H1 (cell line): Measurements from ENCODE around the gene ARMC3. TPM values are rescaled to one million over a fixed set of nuclear protein-coding genes. Genes with fewer than 3 reads are reported as not detected.

Experiments used
- CTCF ChIA-PET: fragments of 300-600 bp; sonication (Branson Sonifier 250); formaldehyde crosslinking; loops from one replicate; lab custom pipeline; 2021; ENCODE audit not compliant: partially characterized antibody; lab: Charles Lee
- POLR2A ChIA-PET: fragments of 300-600 bp; sonication (Branson Sonifier 250); formaldehyde crosslinking; loops from one replicate; lab custom pipeline; 2021; ENCODE audit warnings: inconsistent platforms; ENCODE audit not compliant: partially characterized antibody; lab: Charles Lee
- DNase-seq, 2 experiments: peaks; one replicate each; pipeline versions ENCODE4 v3.0.0 to v3.0.0-alpha.2; 2010 to 2022; ENCODE audit warnings: low spot score in 2 of 2, low read depth in 1 of 2, mixed read lengths in 1 of 2
- FAIRE-seq: peaks from 2 replicates; lab custom pipeline; 2011; peaks lifted over from hg19 to GRCh38; lab: Jason Lieb, UNC
- H2AFZ ChIP-seq: 2 replicates; pipeline ENCODE4 v1.8.1; 2012; ENCODE audit warnings: low read length, inconsistent platforms
- H2AK5ac ChIP-seq: 2 replicates; pipeline ENCODE4 v1.6.1; 2013; ENCODE audit warnings: low read depth, low read length
- H2BK120ac ChIP-seq: replicated peaks from 2 replicates; pipeline ENCODE3; 2013; ENCODE audit warnings: low read depth, low read length, inconsistent platforms
- H2BK12ac ChIP-seq: 2 replicates; pipeline ENCODE4 v1.6.1; 2013; ENCODE audit warnings: low read depth, low read length
- H2BK15ac ChIP-seq: 2 replicates; pipeline ENCODE4 v1.6.1; 2013; ENCODE audit warnings: low read length
- H2BK20ac ChIP-seq: 2 replicates; pipeline ENCODE4 v1.6.1; 2013; ENCODE audit warnings: low read length
- H2BK5ac ChIP-seq: 2 replicates; pipeline ENCODE4 v1.6.1; 2013; ENCODE audit warnings: low read depth, low read length
- H3K14ac ChIP-seq: 2 replicates; pipeline ENCODE4 v1.6.1; 2013; ENCODE audit warnings: inconsistent platforms; ENCODE audit not compliant: insufficient read length
- H3K18ac ChIP-seq: 2 replicates; pipeline ENCODE4 v1.6.1; 2013; ENCODE audit warnings: low read length; ENCODE audit errors: extremely low read depth
- H3K23ac ChIP-seq: 2 replicates; pipeline ENCODE4 v1.6.1; 2013; ENCODE audit warnings: inconsistent platforms; ENCODE audit not compliant: insufficient read length
- H3K23me2 ChIP-seq: 2 replicates; pipeline ENCODE4 v1.6.1; 2013; ENCODE audit warnings: low read depth, low read length
- H3K27ac ChIP-seq: 2 replicates; pipeline ENCODE4 v1.6.1; 2011; ENCODE audit warnings: low read depth, low read length, inconsistent platforms
- H3K27me3 ChIP-seq, 4 experiments: replicated peaks in 1 of 4; 1 replicate in 1 of 4; 2 replicates in 3 of 4; pipeline versions ENCODE4 v1.6.1 to v1.8.1; 2011 to 2013; ENCODE audit warnings: low read length in 3 of 4, mild to moderate bottlenecking in 3 of 4, inconsistent platforms in 2 of 4, mixed read lengths in 2 of 4, moderate library complexity in 1 of 4; ENCODE audit not compliant: control insufficient read depth in 3 of 4, insufficient read depth in 3 of 4; ENCODE audit errors: extremely low read depth in 1 of 4
- H3K36me3 ChIP-seq, 4 experiments: 2 replicates each; pipeline versions ENCODE4 v1.6.1 to v1.8.1; 2011 to 2013; ENCODE audit warnings: mild to moderate bottlenecking in 4 of 4, low read length in 3 of 4, moderate library complexity in 2 of 4, control low read depth in 1 of 4, inconsistent platforms in 1 of 4; ENCODE audit not compliant: insufficient read depth in 4 of 4, control insufficient read depth in 2 of 4
- H3K4ac ChIP-seq: replicated peaks from 2 replicates; pipeline ENCODE3; 2013; ENCODE audit warnings: low read length, low read depth, mixed read lengths, inconsistent platforms; ENCODE audit not compliant: insufficient read length
- H3K4me1 ChIP-seq, 4 experiments: replicated peaks in 1 of 4; 1 replicate in 1 of 4; 2 replicates in 3 of 4; pipeline versions ENCODE4 v1.6.1 to v1.8.1; 2011 to 2013; ENCODE audit warnings: low read length in 3 of 4, inconsistent platforms in 2 of 4, mixed read lengths in 1 of 4; ENCODE audit not compliant: insufficient read depth in 4 of 4, control insufficient read depth in 3 of 4
- H3K4me2 ChIP-seq, 2 experiments: 2 replicates each; pipeline versions ENCODE4 v1.6.1 to v1.8.1; 2011 to 2013; ENCODE audit warnings: low read depth in 2 of 2, low read length in 2 of 2, control low read depth in 1 of 2, inconsistent platforms in 1 of 2, mild to moderate bottlenecking in 1 of 2; ENCODE audit not compliant: insufficient read depth in 1 of 2
- H3K4me3 ChIP-seq, 4 experiments: fragments of 200-600, 300-600 bp in 1 of 4; sonication (generic), shearing (Covaris generic), sonication (Bioruptor Twin) in 1 of 4; 2 replicates each; pipeline versions ENCODE4 v1.5.1 to v1.8.1; 2011 to 2016; ENCODE audit warnings: low read length in 4 of 4, low read depth in 3 of 4, control low read depth in 2 of 4, inconsistent platforms in 2 of 4, mild to moderate bottlenecking in 2 of 4, mixed read lengths in 1 of 4, moderate library complexity in 1 of 4; ENCODE audit not compliant: insufficient read depth in 2 of 4; ENCODE audit errors: extremely low read depth in 1 of 4
- H3K56ac ChIP-seq: replicated peaks from 2 replicates; pipeline ENCODE3; 2013; ENCODE audit warnings: low read depth, mild to moderate bottlenecking, mixed read lengths, low read length, inconsistent platforms; ENCODE audit not compliant: insufficient read length
- H3K79me1 ChIP-seq: 2 replicates; pipeline ENCODE4 v1.6.1; 2013; ENCODE audit warnings: low read depth, low read length, control low read depth
- H3K79me2 ChIP-seq, 2 experiments: 2 replicates each; pipeline versions ENCODE4 v1.6.1 to v1.8.1; 2012 to 2013; ENCODE audit warnings: low read length in 2 of 2, mild to moderate bottlenecking in 2 of 2, inconsistent platforms in 1 of 2; ENCODE audit not compliant: insufficient read depth in 2 of 2, control insufficient read depth in 1 of 2
- H3K9ac ChIP-seq, 4 experiments: replicated peaks in 1 of 4; 1 replicate in 1 of 4; 2 replicates in 3 of 4; pipeline versions ENCODE4 v1.6.1 to v1.8.1; 2011 to 2013; ENCODE audit warnings: low read depth in 3 of 4, low read length in 3 of 4, control low read depth in 2 of 4, mild to moderate bottlenecking in 2 of 4, moderate library complexity in 2 of 4, inconsistent platforms in 1 of 4; ENCODE audit errors: extremely low read depth in 1 of 4
- H3K9me3 ChIP-seq, 2 experiments: 2 replicates each; pipeline versions ENCODE4 v1.6.1 to v1.8.1; 2012 to 2013; ENCODE audit warnings: mild to moderate bottlenecking in 2 of 2, moderate library complexity in 2 of 2, control low read depth in 1 of 2, inconsistent platforms in 1 of 2, low read depth in 1 of 2, low read length in 1 of 2, mixed read lengths in 1 of 2; ENCODE audit not compliant: insufficient read depth in 2 of 2
- H4K20me1 ChIP-seq, 2 experiments: replicated peaks in 1 of 2; 2 replicates each; pipeline versions ENCODE3 to v1.8.1; 2011 to 2013; ENCODE audit warnings: inconsistent platforms in 2 of 2, low read length in 2 of 2, mild to moderate bottlenecking in 1 of 2; ENCODE audit not compliant: insufficient read depth in 2 of 2, control insufficient read depth in 1 of 2
- H4K5ac ChIP-seq: 2 replicates; pipeline ENCODE4 v1.6.1; 2013; ENCODE audit warnings: low read length, low read depth, mixed read lengths, inconsistent platforms; ENCODE audit not compliant: insufficient read length
- H4K8ac ChIP-seq: 2 replicates; pipeline ENCODE4 v1.8.0; 2013; ENCODE audit warnings: mild to moderate bottlenecking, moderate library complexity, low read length, inconsistent platforms; ENCODE audit not compliant: insufficient read depth; ENCODE audit errors: extremely low read depth
- H4K91ac ChIP-seq: replicated peaks from 2 replicates; pipeline ENCODE3; 2013; ENCODE audit warnings: low read length, mixed read lengths, inconsistent platforms; ENCODE audit not compliant: insufficient read length
- CEBPB ChIP-seq: IDR thresholded peaks from 2 replicates; pipeline ENCODE4 v1.6.1; 2012; ENCODE audit warnings: low read depth, low read length
- GABPA ChIP-seq: IDR thresholded peaks from 2 replicates; pipeline ENCODE4 v1.6.1; 2011; ENCODE audit warnings: mild to moderate bottlenecking, low read length, moderate library complexity, borderline replicate concordance; ENCODE audit not compliant: insufficient read depth
- HDAC2 ChIP-seq, 2 experiments: fragments of 300-600 bp in 1 of 2; sonication (generic) in 1 of 2; IDR thresholded peaks; 2 replicates each; pipeline ENCODE4 v1.6.1; 2011 to 2012; ENCODE audit warnings: low read depth in 2 of 2, low read length in 2 of 2, mild to moderate bottlenecking in 2 of 2, moderate library complexity in 2 of 2, borderline replicate concordance in 1 of 2, inconsistent platforms in 1 of 2
- KDM4A ChIP-seq: IDR thresholded peaks from one replicate; pipeline ENCODE4 v1.7.1; 2012; ENCODE audit warnings: low read depth, mild to moderate bottlenecking, moderate library complexity, low read length, inconsistent platforms; ENCODE audit not compliant: severe bottlenecking
- KDM5A ChIP-seq: fragments of 200-600 bp; IDR thresholded peaks from 2 replicates; pipeline ENCODE4 v1.7.1; 2012; ENCODE audit warnings: mild to moderate bottlenecking, low read length, inconsistent platforms, mixed read lengths
- MAFK ChIP-seq: IDR thresholded peaks from 2 replicates; pipeline ENCODE4 v1.6.1; 2012; ENCODE audit warnings: low read depth, mild to moderate bottlenecking, improper control_type of control experiment, low read length
- POLR2A ChIP-seq, 2 experiments: IDR thresholded peaks; 1 replicate in 1 of 2; 2 replicates in 1 of 2; pipeline ENCODE4 v1.6.1; 2011; ENCODE audit warnings: low read depth in 2 of 2, low read length in 2 of 2, mild to moderate bottlenecking in 2 of 2; ENCODE audit errors: control extremely low read depth in 1 of 2
- SAP30 ChIP-seq: fragments of 300-600 bp; sonication (generic); IDR thresholded peaks from 2 replicates; pipeline ENCODE4 v1.7.1; 2012; ENCODE audit warnings: low read length, moderate library complexity, mild to moderate bottlenecking, inconsistent platforms; ENCODE audit not compliant: insufficient read depth, insufficient replicate concordance
- SIRT6 ChIP-seq: IDR thresholded peaks from one replicate; pipeline ENCODE4 v1.7.1; 2012; ENCODE audit warnings: low read length, inconsistent platforms
- SIX5 ChIP-seq: IDR thresholded peaks from 2 replicates; pipeline ENCODE4 v1.6.1; 2011; ENCODE audit warnings: mild to moderate bottlenecking, low read depth, low read length
- SUZ12 ChIP-seq: fragments of 200-600 bp; sonication (generic); IDR thresholded peaks from 2 replicates; pipeline ENCODE4 v1.6.1; 2012; ENCODE audit warnings: mild to moderate bottlenecking, inconsistent platforms, low read length, moderate library complexity, mixed read lengths
- TAF7 ChIP-seq: optimal IDR thresholded peaks from 2 replicates; pipeline ENCODE3; 2011; ENCODE audit warnings: low read depth, mild to moderate bottlenecking, inconsistent platforms, low read length, moderate library complexity, borderline replicate concordance
- TCF12 ChIP-seq: IDR thresholded peaks from 2 replicates; pipeline ENCODE4 v1.6.1; 2011; ENCODE audit warnings: low read depth, mild to moderate bottlenecking, low read length
- YY1 ChIP-seq: IDR thresholded peaks from 2 replicates; pipeline ENCODE4 v1.6.1; 2011; ENCODE audit warnings: low read depth, mild to moderate bottlenecking, low read length
- WGBS, 2 experiments: shearing (Covaris generic) in 1 of 2; methylation state at CpG; one replicate each; pipeline versions ENCODE4 v1.1.6 to v1.1.7; 2013 to 2015; ENCODE audit warnings: low lambda C conversion rate in 2 of 2, mixed read lengths in 2 of 2, inconsistent platforms in 1 of 2, low coverage in 1 of 2, missing lambda C conversion rate in 1 of 2; ENCODE audit not compliant: insufficient replicate concordance in 2 of 2, insufficient coverage in 1 of 2, insufficient read length in 1 of 2; ENCODE audit errors: extremely low coverage in 1 of 2, missing lambda C conversion rate in 1 of 2; 5-methylcytosine and 5-hydroxymethylcytosine counted together
- polyA plus RNA-seq, 7 experiments: library from polyadenylated mRNA; depleted of rRNA in 3 of 7; stranded (reverse) in 5 of 7; unstranded in 2 of 7; fragments of >200 nt in 5 of 7; fragments of 200-250 nt in 2 of 7; gene quantifications; 1 replicate in 5 of 7; 2 replicates in 1 of 7; 4 replicates in 1 of 7; pipeline versions ENCODE4 v1.2.1 to v1.2.3, GENCODE V29; 2011 to 2013; ENCODE audit warnings: missing spikeins in 2 of 7, mixed read lengths in 2 of 7
- total RNA-seq: library from RNA; stranded (reverse); fragmentation: NEBNext Ultra II Directional; extraction: Animal tissue kit (Norgen Biotek cat#: 25700); gene quantifications from 2 replicates; pipeline ENCODE4 v1.2.1, GENCODE V29; 2021
- TF ChIP-seq, protein P1 (sequence below): IDR thresholded peaks from 2 replicates; pipeline ENCODE4 v1.6.1; 2011; ENCODE audit warnings: low read depth, mild to moderate bottlenecking, low read length; ENCODE audit not compliant: insufficient read depth

The ARMC3 gene
- total and polyA plus RNA-seq, 2 of the 8 experiments (the other 6 are each of a cell fraction or from before 2014, with no cell fraction given) = 0.15 TPM

DNA sequence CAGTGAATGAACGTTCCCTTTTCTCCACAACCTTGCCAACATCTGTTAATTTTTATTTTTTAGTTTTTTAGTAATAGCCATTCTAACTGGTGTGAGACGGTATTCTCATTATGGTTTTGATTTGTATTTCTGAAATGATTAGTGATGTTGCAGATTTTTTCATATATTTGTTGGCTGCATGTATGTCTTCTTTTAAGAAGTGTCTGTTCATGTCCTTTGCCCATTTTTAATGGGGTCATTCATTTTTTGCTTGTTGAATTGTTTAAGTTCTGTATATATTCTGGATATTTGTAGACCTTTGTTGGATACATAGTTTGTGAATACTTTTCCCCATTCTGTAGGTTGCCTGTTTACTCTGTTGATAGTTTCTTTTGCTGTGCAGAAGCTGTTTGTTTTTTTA lies 93.6 kb downstream of the ARMC3 start:
- Histone ChIP-seq H4K5ac (no peak overlapping the region), H3K9me3 (no peaks in the 10 kb centered on the region), H3K18ac (no peak overlapping the region), H4K8ac (no peak overlapping the region), H2AK5ac (no peak overlapping the region), H2BK5ac (no peak overlapping the region), H3K27ac (no peak overlapping the region), H2BK20ac (no peak overlapping the region), H2BK120ac (no peak overlapping the region), H2BK12ac (no peak overlapping the region), H3K4me1 (no peaks in the 10 kb centered on the region), H3K23ac (no peak overlapping the region), H3K4ac (no peak overlapping the region), H4K20me1 (no peaks in the 10 kb centered on the region), H3K79me1 (no peaks in the 10 kb centered on the region), H3K27me3 (no peaks in the 10 kb centered on the region), H3K4me2 (no peak overlapping the region), H3K56ac (no peak overlapping the region), H3K4me3 (no peak overlapping the region), H2BK15ac (no peak overlapping the region), H2AFZ (no peak overlapping the region), H3K23me2 (no peaks in the 10 kb centered on the region), H3K36me3 (no peaks in the 10 kb centered on the region), H3K79me2 (no peaks in the 10 kb centered on the region), H3K14ac (no peak overlapping the region), H4K91ac (no peak overlapping the region), H3K9ac (no peak overlapping the region)
- 88% methylated on average over 2 of the region's 2 CpGs; no CpG with 5 or more reads in 1 of the 2 experiments for WGBS, 2 experiments
- POLR2A ChIA-PET = no interaction called here
- FAIRE-seq = no peak
- CTCF ChIA-PET = no interaction called here
- DNase-seq = no peak
- TF ChIP-seq MAFK (no peak), KDM4A (no peak), SUZ12 (no peak), KDM5A (no peak), TCF12 (no peak), YY1 (no peak), TAF7 (no peak), POLR2A (IDR thresholded peaks at IDR 0.05; ENCODE audit: control extremely low read depth in 1 of 2, low read depth in 2 of 2, low read length in 2 of 2) (no peak), SIRT6 (no peak), HDAC2 (IDR thresholded peaks at IDR 0.05; ENCODE audit: borderline replicate concordance in 1 of 2, low read depth in 2 of 2, low read length in 2 of 2) (no peak), GABPA (no peak), SIX5 (no peak), CEBPB (no peak), SAP30 (no peak)
- TF ChIP-seq, protein P1, sequence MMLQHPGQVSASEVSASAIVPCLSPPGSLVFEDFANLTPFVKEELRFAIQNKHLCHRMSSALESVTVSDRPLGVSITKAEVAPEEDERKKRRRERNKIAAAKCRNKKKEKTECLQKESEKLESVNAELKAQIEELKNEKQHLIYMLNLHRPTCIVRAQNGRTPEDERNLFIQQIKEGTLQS = no peak
